ENCODE data around the gene DVL2.

GRCh38 chr17:7283471-7284216 lies 49.3 kb upstream of the DVL2 start:
- no peak for TF ChIP-seq EZH2 (IDR thresholded peaks at IDR 0.05; ENCODE audit: low read length, missing control alignments)
- TF ChIP-seq, protein P1, sequence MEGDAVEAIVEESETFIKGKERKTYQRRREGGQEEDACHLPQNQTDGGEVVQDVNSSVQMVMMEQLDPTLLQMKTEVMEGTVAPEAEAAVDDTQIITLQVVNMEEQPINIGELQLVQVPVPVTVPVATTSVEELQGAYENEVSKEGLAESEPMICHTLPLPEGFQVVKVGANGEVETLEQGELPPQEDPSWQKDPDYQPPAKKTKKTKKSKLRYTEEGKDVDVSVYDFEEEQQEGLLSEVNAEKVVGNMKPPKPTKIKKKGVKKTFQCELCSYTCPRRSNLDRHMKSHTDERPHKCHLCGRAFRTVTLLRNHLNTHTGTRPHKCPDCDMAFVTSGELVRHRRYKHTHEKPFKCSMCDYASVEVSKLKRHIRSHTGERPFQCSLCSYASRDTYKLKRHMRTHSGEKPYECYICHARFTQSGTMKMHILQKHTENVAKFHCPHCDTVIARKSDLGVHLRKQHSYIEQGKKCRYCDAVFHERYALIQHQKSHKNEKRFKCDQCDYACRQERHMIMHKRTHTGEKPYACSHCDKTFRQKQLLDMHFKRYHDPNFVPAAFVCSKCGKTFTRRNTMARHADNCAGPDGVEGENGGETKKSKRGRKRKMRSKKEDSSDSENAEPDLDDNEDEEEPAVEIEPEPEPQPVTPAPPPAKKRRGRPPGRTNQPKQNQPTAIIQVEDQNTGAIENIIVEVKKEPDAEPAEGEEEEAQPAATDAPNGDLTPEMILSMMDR (conservative IDR thresholded peaks at IDR 0.05 in 1 of 2, IDR thresholded peaks at IDR 0.05 in 1 of 2; ENCODE audit: low read depth in 1 of 2, low read length in 2 of 2) = no peak
